Calu3 (cell line): ENCODE data around the gene CCDC6. TPM values are rescaled to one million over a fixed set of nuclear protein-coding genes. Genes with fewer than 3 reads are reported as not detected.

Source experiments
- BruUV-seq: library from RNA; stranded (reverse); fragments of 400-500 nt; replicated peaks from 2 replicates; lab custom pipeline; 2021; lab: Mats Ljungman, UMichigan
- CTCF ChIA-PET: fragments of 300-600 bp; sonication (Branson Sonifier 250); formaldehyde crosslinking; loops from one replicate; lab custom pipeline; 2022; ENCODE audit warnings: antibody characterized with exemption; lab: Charles Lee
- DNase-seq: peaks from one replicate; pipeline ENCODE4 v3.0.0; 2022
- H3K27ac Mint-ChIP-seq: one replicate; pipeline ENCODE4 v1.8.0; 2022; ENCODE audit warnings: mixed read lengths; ENCODE audit not compliant: unreplicated experiment
- H3K27me3 Mint-ChIP-seq: one replicate; pipeline ENCODE4 v1.8.0; 2022; ENCODE audit warnings: mixed read lengths; ENCODE audit not compliant: unreplicated experiment
- H3K36me3 Mint-ChIP-seq: one replicate; pipeline ENCODE4 v1.8.0; 2022; ENCODE audit warnings: mild to moderate bottlenecking, moderate library complexity, mixed read lengths; ENCODE audit not compliant: insufficient read depth, unreplicated experiment
- H3K4me1 Mint-ChIP-seq: one replicate; pipeline ENCODE4 v1.8.0; 2022; ENCODE audit warnings: mild to moderate bottlenecking, low read depth, mixed read lengths; ENCODE audit not compliant: unreplicated experiment
- H3K4me3 Mint-ChIP-seq: one replicate; pipeline ENCODE4 v1.8.0; 2022; ENCODE audit warnings: mild to moderate bottlenecking, low read depth, moderate library complexity, mixed read lengths; ENCODE audit not compliant: unreplicated experiment
- H3K9me3 Mint-ChIP-seq: one replicate; pipeline ENCODE4 v1.8.0; 2022; ENCODE audit warnings: low read depth, mixed read lengths; ENCODE audit not compliant: unreplicated experiment
- intact Hi-C: fragments of 100-400 bp; cut with micrococcal nuclease; formaldehyde crosslinking; loops from one replicate; pipeline ENCODE4 v1.10.0; 2022; ENCODE audit not compliant: unreplicated experiment
- total RNA-seq: library from RNA; stranded (reverse); gene quantifications from 2 replicates; pipeline ENCODE4 v1.2.3, GENCODE V29; 2022
- TF ChIP-seq, protein P1 (sequence below): fragments of 200-600 bp; IDR thresholded peaks from one replicate; pipeline ENCODE4 v1.8.0; 2022; ENCODE audit warnings: antibody characterized with exemption; ENCODE audit not compliant: unreplicated experiment

Gene CCDC6
- total RNA-seq, 1 experiment from 2014 or later, result 115 TPM

DNA sequence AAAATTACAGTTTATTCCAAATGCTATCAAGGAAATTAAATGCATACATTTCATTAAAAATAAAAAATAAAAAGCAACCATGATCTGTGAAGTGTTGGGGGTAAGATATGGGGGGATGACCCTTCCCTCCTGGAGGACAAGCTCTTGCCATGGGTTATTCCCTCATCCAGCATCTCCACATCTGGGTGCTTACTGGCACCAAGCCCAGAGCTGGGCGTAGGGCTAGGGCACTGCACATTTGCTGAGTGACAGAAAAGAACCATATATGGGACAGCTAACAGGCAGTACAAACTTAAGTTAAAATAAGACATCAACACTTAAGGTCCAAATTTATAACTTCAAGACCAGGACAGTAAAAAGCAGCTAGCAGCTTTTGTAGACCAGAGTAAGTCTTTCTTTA is 10.2 kb downstream of the CCDC6 start:
- intact Hi-C loops, result no loop called here
- H3K4me3 Mint-ChIP-seq, result no peak overlapping the region
- CTCF ChIA-PET, result interaction anchor here (1.2 kb wide), 1 partner anchor 12 kb away, joined by 3 read pairs; no protein-coding TSS in a partner anchor
- TF ChIP-seq, protein P1, sequence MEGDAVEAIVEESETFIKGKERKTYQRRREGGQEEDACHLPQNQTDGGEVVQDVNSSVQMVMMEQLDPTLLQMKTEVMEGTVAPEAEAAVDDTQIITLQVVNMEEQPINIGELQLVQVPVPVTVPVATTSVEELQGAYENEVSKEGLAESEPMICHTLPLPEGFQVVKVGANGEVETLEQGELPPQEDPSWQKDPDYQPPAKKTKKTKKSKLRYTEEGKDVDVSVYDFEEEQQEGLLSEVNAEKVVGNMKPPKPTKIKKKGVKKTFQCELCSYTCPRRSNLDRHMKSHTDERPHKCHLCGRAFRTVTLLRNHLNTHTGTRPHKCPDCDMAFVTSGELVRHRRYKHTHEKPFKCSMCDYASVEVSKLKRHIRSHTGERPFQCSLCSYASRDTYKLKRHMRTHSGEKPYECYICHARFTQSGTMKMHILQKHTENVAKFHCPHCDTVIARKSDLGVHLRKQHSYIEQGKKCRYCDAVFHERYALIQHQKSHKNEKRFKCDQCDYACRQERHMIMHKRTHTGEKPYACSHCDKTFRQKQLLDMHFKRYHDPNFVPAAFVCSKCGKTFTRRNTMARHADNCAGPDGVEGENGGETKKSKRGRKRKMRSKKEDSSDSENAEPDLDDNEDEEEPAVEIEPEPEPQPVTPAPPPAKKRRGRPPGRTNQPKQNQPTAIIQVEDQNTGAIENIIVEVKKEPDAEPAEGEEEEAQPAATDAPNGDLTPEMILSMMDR, result no peak
- H3K9me3 Mint-ChIP-seq, result no peaks in the 10 kb centered on the region
- H3K27ac Mint-ChIP-seq, result no peak overlapping the region
- H3K36me3 Mint-ChIP-seq, result peaks cover 22% of the 10 kb centered on the region
- peak; percentile 27 for DNase-seq
- no peaks in the 10 kb centered on the region for H3K27me3 Mint-ChIP-seq
- no TSS peak for BruUV-seq
- H3K4me1 Mint-ChIP-seq, result peaks cover 91% of the 10 kb centered on the region

DNA sequence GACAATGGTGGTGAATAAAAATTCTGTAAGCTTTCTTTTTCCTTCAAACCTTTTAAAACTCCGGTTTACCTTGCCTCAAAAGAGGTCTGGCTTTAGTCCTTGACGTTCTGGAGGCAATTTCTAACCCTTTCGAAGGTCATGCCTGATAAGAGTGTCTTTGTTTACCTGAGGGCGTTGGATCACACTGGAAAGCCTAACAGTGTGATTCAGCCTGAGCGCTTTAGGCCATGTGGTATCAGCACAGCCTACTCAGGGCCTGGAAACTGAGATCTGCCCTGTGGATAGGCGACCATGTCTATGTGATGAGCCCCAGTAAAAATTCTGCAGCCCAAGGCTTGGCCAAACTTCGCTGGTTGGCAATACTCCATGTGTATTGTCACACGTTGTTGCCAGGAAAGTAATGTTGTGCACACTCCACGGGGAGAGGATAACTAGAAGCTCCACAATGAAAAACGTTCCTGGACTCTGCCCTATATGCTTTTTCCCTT is 10.7 kb downstream of the CCDC6 start:
- Mint-ChIP-seq H3K27ac (no peak overlapping the region), H3K4me3 (no peak overlapping the region), H3K36me3 (peaks cover 22% of the 10 kb centered on the region), H3K4me1 (peaks cover 86% of the 10 kb centered on the region), H3K9me3 (no peaks in the 10 kb centered on the region), H3K27me3 (no peaks in the 10 kb centered on the region)
- CTCF ChIA-PET, result interaction anchor here (1.2 kb wide), 1 partner anchor 12 kb away, joined by 3 read pairs; no protein-coding TSS in a partner anchor
- DNase-seq, result no peak
- TF ChIP-seq, protein P1, result no peak
- BruUV-seq, result no TSS peak
- intact Hi-C loops, result no loop called here

DNA sequence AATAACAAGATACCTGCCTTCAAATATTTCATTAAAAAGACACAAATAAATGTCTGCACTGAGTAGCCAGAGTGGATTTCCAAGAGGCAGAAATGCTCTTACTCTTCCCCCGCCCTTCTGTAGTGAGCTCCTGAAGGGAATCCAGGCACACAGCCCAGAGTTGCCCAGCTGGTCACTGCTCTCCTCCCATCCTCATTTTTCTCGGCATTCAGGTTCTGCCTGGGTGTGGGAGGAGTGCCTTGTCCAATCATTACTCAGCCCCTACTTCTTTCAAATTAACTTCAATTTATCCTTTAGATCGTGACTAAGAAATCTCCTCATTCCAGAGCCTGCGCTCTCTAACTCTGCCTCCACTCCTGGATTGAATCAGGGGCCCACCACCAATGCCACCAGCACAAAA is 12.2 kb downstream of the CCDC6 start:
- Mint-ChIP-seq H3K4me1 (peaks cover 82% of the 10 kb centered on the region), H3K4me3 (peak overlapping the region; percentile 33), H3K36me3 (peaks cover 22% of the 10 kb centered on the region), H3K27me3 (no peaks in the 10 kb centered on the region), H3K9me3 (no peaks in the 10 kb centered on the region), H3K27ac (peak overlapping the region; percentile 50)
- intact Hi-C loops, result no loop called here
- CTCF ChIA-PET, result interaction anchor here (0.6 to 1.2 kb wide), 2 partner anchors 9 to 29 kb away, joined by 3 to 4 read pairs; no protein-coding TSS in a partner anchor
- TF ChIP-seq, protein P1, result no peak
- BruUV-seq, result no TSS peak
- DNase-seq, result peak; percentile 71

DNA sequence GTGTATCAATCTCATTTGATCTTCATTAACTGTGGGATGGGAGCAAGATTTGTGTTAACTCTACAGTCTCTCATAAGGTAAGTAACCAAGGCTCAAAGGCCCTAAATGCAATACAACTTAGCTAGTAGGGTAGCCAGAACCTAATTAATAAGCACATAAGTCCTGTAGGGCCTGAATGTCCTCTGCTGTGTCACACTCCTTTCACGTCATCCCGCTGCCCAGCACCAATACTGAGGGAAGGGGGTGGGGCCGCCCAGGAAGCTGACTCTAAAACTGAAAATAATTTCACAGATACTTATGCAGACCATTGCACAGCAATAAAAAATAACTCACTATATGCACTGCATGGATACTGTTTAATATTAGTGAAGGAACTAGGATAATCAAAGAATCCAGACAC is 13.7 kb downstream of the CCDC6 start:
- Mint-ChIP-seq H3K4me3 (no peak overlapping the region), H3K9me3 (no peaks in the 10 kb centered on the region), H3K27ac (no peak overlapping the region), H3K36me3 (peaks cover 17% of the 10 kb centered on the region), H3K4me1 (peaks cover 80% of the 10 kb centered on the region), H3K27me3 (no peaks in the 10 kb centered on the region)
- DNase-seq, result no peak
- CTCF ChIA-PET, result interaction anchor here (0.6 kb wide), 1 partner anchor 16 kb away, joined by 4 read pairs; no protein-coding TSS in a partner anchor
- intact Hi-C loops, result no loop called here
- TF ChIP-seq, protein P1, result no peak
- BruUV-seq, result no TSS peak
